Gastrocnemius medialis (tissue), 4 donors: ENCODE measurements around the gene KLHL13. TPM values are rescaled to one million over a fixed set of nuclear protein-coding genes. Genes with fewer than 3 reads are reported as not detected.
"Not testable (repeated sequence)": the region's sequence is repeated elsewhere in the genome, so short reads cannot be mapped to it uniquely, and the experiment has no call there.

ENCODE experiments used
- ATAC-seq, 2 donors: fragments of 150-250 bp; one replicate each; pipeline ENCODE4 v1.9.1; 2016
- DNase-seq, 2 donors: peaks; one replicate each; pipeline ENCODE4 v3.0.0-alpha.2; 2019
- H3K27ac ChIP-seq, 4 donors: fragments of 200-600 bp; sonication (generic); 1 replicate in 1 of 4; 2 replicates in 3 of 4; pipeline ENCODE4 v1.5.1; 2016 to 2018; ENCODE audit warnings: mild to moderate bottlenecking in 2 of 4, moderate library complexity in 1 of 4
- H3K27me3 ChIP-seq, 3 donors: fragments of 200-600 bp; sonication (generic) in 2 of 3; 1 replicate in 1 of 3; 2 replicates in 2 of 3; pipeline versions ENCODE4 v1.5.1 to v1.6.0; 2016 to 2019; ENCODE audit warnings: mild to moderate bottlenecking in 1 of 3, moderate library complexity in 1 of 3
- H3K36me3 ChIP-seq, 2 donors: fragments of 200-600 bp; sonication (generic) in 1 of 2; one replicate each; pipeline ENCODE4 v1.5.1; 2017 to 2018
- H3K4me1 ChIP-seq, 2 donors: fragments of 200-600 bp; sonication (generic) in 1 of 2; one replicate each; pipeline ENCODE4 v1.5.1; 2016 to 2017; ENCODE audit warnings: mild to moderate bottlenecking in 2 of 2
- H3K4me3 ChIP-seq, 4 donors: fragments of 200-600 bp; sonication (generic) in 3 of 4; 1 replicate in 1 of 4; 2 replicates in 3 of 4; pipeline ENCODE4 v1.5.1; 2016 to 2019; ENCODE audit warnings: mild to moderate bottlenecking in 2 of 4
- H3K9me3 ChIP-seq, 3 donors: fragments of 200-600 bp; sonication (generic) in 2 of 3; 1 replicate in 1 of 3; 2 replicates in 2 of 3; pipeline ENCODE4 v1.5.1; 2016 to 2019
- CTCF ChIP-seq, 5 experiments: fragments of 450-650 bp in 3 of 5; fragments of 200-600 bp in 2 of 5; sonication (generic) in 2 of 5; IDR thresholded peaks in 4 of 5; conservative IDR thresholded peaks in 1 of 5; 1 replicate in 4 of 5; 2 replicates in 1 of 5; pipeline ENCODE4 v1.5.1; 2016 to 2019; ENCODE audit warnings: antibody characterized with exemption in 5 of 5, mild to moderate bottlenecking in 3 of 5, moderate library complexity in 3 of 5
- POLR2A ChIP-seq, 2 donors: fragments of 450-650 bp; IDR thresholded peaks; one replicate each; pipeline ENCODE4 v1.6.1; 2017; ENCODE audit warnings: antibody characterized with exemption in 2 of 2, mild to moderate bottlenecking in 2 of 2, moderate library complexity in 2 of 2
- in situ Hi-C, 4 donors: fragments of 200-750 bp; cut with MboI; loops; one replicate each; pipeline versions ENCODE4 v1.15.0 to v1.8.0; 2017; ENCODE audit warnings: low sequenced_read_pairs in 4 of 4
- intact Hi-C: fragments of 100-400 bp; cut with DNase I; formaldehyde crosslinking; loops from one replicate; pipeline ENCODE4 v1.15.1; 2023; ENCODE audit warnings: low total_unique reads
- total RNA-seq, 4 donors: library from RNA; depleted of rRNA; stranded (reverse); fragments of >200 nt; gene quantifications; one replicate each; pipeline versions ENCODE4 v1.1.0 to v1.2.3, GENCODE V29; 2016

Gene KLHL13
- total RNA-seq, 4 donors from 2014 or later = 0.87 to 3.4 (median 1.0) TPM

GRCh38 chrX:118153270-118153669, 36.7 kb upstream of the KLHL13 start:
- H3K9me3 ChIP-seq = no peaks in the 10 kb centered on the region
- ATAC-seq (no peak), DNase-seq (no peak)
- intact Hi-C loops (no loop called here), in situ Hi-C loops (no loop called here)
- no peak overlapping the region for H3K4me3 ChIP-seq
- H3K36me3 ChIP-seq = no peaks in the 10 kb centered on the region
- no peaks in the 10 kb centered on the region for H3K27me3 ChIP-seq
- TF ChIP-seq POLR2A (IDR thresholded peaks at IDR 0.05) = no peak
- no peak for TF ChIP-seq CTCF (IDR thresholded peaks at IDR 0.05 in 4 of 5, conservative IDR thresholded peaks at IDR 0.05 in 1 of 5)
- no peak overlapping the region for H3K27ac ChIP-seq
- no peaks in the 10 kb centered on the region for H3K4me1 ChIP-seq

GRCh38 chrX:118152721-118153120, 36.1 kb upstream of the KLHL13 start:
- ATAC-seq (no peak), DNase-seq (no peak)
- in situ Hi-C loops (no loop called here), intact Hi-C loops (no loop called here)
- H3K4me3 ChIP-seq = no peak overlapping the region
- TF ChIP-seq POLR2A (IDR thresholded peaks at IDR 0.05) = no peak
- TF ChIP-seq CTCF (IDR thresholded peaks at IDR 0.05 in 4 of 5, conservative IDR thresholded peaks at IDR 0.05 in 1 of 5) = no peak
- no peaks in the 10 kb centered on the region for H3K4me1 ChIP-seq
- H3K36me3 ChIP-seq = no peaks in the 10 kb centered on the region
- H3K27me3 ChIP-seq = no peaks in the 10 kb centered on the region
- no peak overlapping the region for H3K27ac ChIP-seq
- no peaks in the 10 kb centered on the region for H3K9me3 ChIP-seq

- Histone ChIP-seq H3K9me3 (no peaks in the 10 kb centered on the region), H3K4me1 (no peaks in the 10 kb centered on the region), H3K27me3 (no peaks in the 10 kb centered on the region), H3K4me3 (no peak overlapping the region), H3K36me3 (no peaks in the 10 kb centered on the region), H3K27ac (no peak overlapping the region)
- TF ChIP-seq POLR2A (IDR thresholded peaks at IDR 0.05) = no peak
- no peak for TF ChIP-seq CTCF (IDR thresholded peaks at IDR 0.05 in 4 of 5, conservative IDR thresholded peaks at IDR 0.05 in 1 of 5)
- no peak for ATAC-seq
- intact Hi-C loops = no loop called here
- DNase-seq = no peak
- in situ Hi-C loops = no loop called here
Observed at GRCh38 chrX:118148737-118149136, 32.1 kb upstream of the KLHL13 start.

- H3K9me3 ChIP-seq, DNase-seq, ATAC-seq, H3K4me3 ChIP-seq, H3K4me1 ChIP-seq, H3K27ac ChIP-seq, H3K27me3 ChIP-seq, H3K36me3 ChIP-seq, intact Hi-C loops, in situ Hi-C loops: not testable (repeated sequence)
Observed at GRCh38 chrX:118147771-118148170, 31.2 kb upstream of the KLHL13 start.

GRCh38 chrX:118143578-118143977, 27.0 kb upstream of the KLHL13 start:
- intact Hi-C loops = no loop called here
- in situ Hi-C loops = no loop called here
- Histone ChIP-seq H3K36me3 (no peaks in the 10 kb centered on the region), H3K4me1 (no peaks in the 10 kb centered on the region), H3K9me3 (no peaks in the 10 kb centered on the region), H3K27ac (no peak overlapping the region), H3K4me3 (no peak overlapping the region), H3K27me3 (no peaks in the 10 kb centered on the region)
- no peak for ATAC-seq
- no peak for TF ChIP-seq CTCF (IDR thresholded peaks at IDR 0.05 in 4 of 5, conservative IDR thresholded peaks at IDR 0.05 in 1 of 5)
- no peak for TF ChIP-seq POLR2A (IDR thresholded peaks at IDR 0.05)
- no peak for DNase-seq
